PFSK-1 (cell line): ENCODE results near the gene GGN.

Source experiments
- FOXP2 ChIP-seq: optimal IDR thresholded peaks from 2 replicates; pipeline ENCODE3; 2011; ENCODE audit warnings: borderline replicate concordance, control low read depth, inconsistent platforms; ENCODE audit not compliant: insufficient read depth; ENCODE audit errors: extremely low read length, extremely low read depth
- POLR2AphosphoS5 ChIP-seq: IDR thresholded peaks from 2 replicates; pipeline ENCODE4 v1.6.1; 2012; ENCODE audit warnings: low read depth, mild to moderate bottlenecking, control low read depth, low read length, moderate library complexity
- SIN3A ChIP-seq: IDR thresholded peaks from 2 replicates; pipeline ENCODE4 v1.6.1; 2012; ENCODE audit warnings: mild to moderate bottlenecking, low read length, moderate library complexity, borderline replicate concordance; ENCODE audit not compliant: insufficient read depth
- TAF1 ChIP-seq: IDR thresholded peaks from 2 replicates; pipeline ENCODE4 v1.6.1; 2012; ENCODE audit warnings: low read length, control low read depth, borderline replicate concordance; ENCODE audit not compliant: insufficient read depth
- TF ChIP-seq, protein P1 (sequence below), 2 experiments: IDR thresholded peaks; 2 replicates each; pipeline versions ENCODE4 v1.6.1 to v1.8.0; 2011 to 2012; ENCODE audit warnings: low read depth in 2 of 2, low read length in 2 of 2, control low read depth in 1 of 2, inconsistent platforms in 1 of 2, mild to moderate bottlenecking in 1 of 2, moderate library complexity in 1 of 2; ENCODE audit not compliant: insufficient read depth in 1 of 2

The GGN gene

DNA sequence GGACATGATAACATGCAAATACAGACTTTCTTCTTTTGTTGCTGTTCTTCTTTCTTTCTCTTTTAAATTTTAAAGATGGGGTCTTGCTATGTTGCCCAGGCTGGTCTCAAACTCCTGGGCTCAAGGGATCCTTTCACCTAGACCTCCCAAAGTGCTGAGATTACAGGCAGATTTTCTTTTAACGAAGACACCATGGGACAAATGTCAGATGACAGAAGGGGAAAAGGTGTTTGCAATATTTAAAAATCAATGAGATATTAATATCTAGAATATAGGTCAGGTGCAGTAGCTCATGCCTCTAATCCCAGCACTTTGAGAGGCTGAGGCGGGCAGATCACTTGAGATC, 42.0 kb upstream of the GGN start:
- no peak for TF ChIP-seq FOXP2
- no peak for TF ChIP-seq POLR2AphosphoS5
- TF ChIP-seq TAF1, result no peak
- TF ChIP-seq SIN3A, result no peak
- TF ChIP-seq, protein P1, sequence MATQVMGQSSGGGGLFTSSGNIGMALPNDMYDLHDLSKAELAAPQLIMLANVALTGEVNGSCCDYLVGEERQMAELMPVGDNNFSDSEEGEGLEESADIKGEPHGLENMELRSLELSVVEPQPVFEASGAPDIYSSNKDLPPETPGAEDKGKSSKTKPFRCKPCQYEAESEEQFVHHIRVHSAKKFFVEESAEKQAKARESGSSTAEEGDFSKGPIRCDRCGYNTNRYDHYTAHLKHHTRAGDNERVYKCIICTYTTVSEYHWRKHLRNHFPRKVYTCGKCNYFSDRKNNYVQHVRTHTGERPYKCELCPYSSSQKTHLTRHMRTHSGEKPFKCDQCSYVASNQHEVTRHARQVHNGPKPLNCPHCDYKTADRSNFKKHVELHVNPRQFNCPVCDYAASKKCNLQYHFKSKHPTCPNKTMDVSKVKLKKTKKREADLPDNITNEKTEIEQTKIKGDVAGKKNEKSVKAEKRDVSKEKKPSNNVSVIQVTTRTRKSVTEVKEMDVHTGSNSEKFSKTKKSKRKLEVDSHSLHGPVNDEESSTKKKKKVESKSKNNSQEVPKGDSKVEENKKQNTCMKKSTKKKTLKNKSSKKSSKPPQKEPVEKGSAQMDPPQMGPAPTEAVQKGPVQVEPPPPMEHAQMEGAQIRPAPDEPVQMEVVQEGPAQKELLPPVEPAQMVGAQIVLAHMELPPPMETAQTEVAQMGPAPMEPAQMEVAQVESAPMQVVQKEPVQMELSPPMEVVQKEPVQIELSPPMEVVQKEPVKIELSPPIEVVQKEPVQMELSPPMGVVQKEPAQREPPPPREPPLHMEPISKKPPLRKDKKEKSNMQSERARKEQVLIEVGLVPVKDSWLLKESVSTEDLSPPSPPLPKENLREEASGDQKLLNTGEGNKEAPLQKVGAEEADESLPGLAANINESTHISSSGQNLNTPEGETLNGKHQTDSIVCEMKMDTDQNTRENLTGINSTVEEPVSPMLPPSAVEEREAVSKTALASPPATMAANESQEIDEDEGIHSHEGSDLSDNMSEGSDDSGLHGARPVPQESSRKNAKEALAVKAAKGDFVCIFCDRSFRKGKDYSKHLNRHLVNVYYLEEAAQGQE (IDR thresholded peaks at IDR 0.05; ENCODE audit: insufficient read depth in 1 of 2, low read depth in 2 of 2, low read length in 2 of 2), result no peak

DNA sequence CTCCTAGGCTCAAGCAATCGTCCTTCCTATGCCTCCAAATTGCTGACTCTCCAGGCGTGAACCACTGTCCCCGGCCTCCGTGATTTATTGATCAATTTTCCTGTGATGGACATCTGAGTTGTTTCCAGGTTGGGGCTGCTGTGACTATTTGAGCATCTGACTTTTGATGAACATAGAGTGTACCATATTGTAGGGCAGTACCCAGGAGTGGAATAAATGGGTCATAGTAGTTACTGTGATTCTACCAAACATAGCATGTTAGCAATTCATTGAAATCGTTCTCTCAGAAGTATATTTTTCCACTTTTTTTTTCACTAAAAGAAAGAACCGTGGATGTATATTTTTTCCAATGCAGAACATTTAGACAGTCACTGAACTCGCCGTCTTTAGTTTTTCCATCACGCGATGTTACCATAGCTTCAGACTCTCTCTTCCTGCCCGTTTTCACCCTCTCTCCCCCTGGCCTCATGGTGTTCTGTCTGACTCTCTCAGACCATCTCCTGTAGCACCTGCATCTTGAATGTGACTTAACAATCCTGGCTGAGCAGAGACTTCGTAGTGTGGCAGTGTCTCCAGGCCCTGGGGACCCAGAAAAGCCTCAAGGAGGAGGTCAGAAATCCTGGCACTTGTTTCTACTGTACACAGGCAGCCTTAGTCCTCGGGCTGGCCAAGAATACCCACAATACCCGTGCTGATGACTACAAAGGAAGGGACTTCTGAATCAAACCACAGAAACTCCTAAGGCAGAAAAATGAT, 41.4 kb upstream of the GGN start:
- TF ChIP-seq TAF1 (no peak), POLR2AphosphoS5 (no peak), SIN3A (no peak), FOXP2 (no peak)
- TF ChIP-seq, protein P1 (IDR thresholded peaks at IDR 0.05; ENCODE audit: insufficient read depth in 1 of 2, low read depth in 2 of 2, low read length in 2 of 2), result no peak

DNA sequence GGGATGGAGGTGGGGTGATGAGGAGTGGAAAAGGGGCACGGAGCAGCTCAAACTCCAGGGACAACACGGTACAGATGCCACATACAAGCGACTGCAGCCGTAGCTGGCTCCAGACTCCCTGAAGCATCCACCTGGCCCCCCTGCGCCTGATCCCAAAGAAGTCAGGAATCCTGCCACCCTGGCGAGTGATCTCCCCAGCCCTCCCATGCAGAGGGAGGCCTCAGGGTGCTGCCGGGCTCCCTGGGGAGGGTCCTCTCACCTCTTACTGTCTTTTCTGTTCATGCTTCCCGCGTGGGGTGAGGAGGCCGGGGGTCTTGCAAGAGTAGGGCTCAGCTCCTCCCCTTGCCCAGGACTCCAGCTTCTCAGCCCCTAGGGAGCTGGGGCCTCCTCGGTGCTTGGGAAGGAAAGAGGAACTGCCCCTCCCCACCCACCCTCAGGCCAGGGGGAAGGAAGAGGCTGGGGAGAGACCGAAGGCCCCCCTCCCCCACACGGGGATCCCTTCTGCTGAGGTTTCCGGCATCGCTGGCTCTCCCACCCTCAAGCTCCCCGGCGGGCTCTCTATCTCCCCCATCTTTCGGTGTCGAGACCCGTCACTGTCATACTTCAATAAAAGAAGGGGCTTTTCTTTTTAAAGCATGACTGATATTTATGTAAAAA, 38.1 kb upstream of the GGN start, which contains the start of gene RASGRP4:
RASGRP4 (minus strand) TSS at position 410 of the 657 bp plus-strand sequence; CDS start at position 282, 128 bp downstream.
- TF ChIP-seq SIN3A (no peak), FOXP2 (no peak), POLR2AphosphoS5 (no peak), TAF1 (no peak)
- TF ChIP-seq, protein P1 (IDR thresholded peaks at IDR 0.05; ENCODE audit: insufficient read depth in 1 of 2, low read depth in 2 of 2, low read length in 2 of 2), result no peak

DNA sequence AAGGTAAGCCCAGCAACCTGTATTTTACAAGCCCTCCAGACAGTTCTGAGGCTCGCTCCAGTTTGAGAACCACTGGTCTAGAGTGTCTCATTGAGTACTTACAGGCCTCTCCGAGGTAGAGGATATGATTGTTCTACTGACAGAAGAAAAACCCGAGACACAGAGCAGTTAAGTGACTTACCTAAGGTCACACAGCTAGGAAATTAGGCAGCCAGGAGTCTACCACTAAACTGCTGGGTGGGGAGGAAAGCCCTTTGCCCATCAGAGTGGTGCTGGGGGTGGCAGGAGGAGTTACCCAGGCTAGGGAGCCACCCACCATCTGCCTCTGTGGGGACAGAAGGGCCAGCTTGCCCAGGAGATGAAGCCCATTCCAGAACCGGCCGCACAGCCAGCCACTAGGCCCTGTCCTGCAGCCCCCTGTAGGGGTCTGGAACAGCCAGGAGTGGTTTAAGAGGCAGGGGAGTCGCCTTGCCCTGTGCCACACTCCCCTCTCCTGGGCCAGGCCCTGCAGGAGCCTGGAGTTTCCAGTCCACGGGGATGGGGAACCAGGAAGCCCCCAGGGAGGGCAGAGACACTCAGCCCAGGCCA, 37.5 kb upstream of the GGN start:
- no peak for TF ChIP-seq TAF1
- no peak for TF ChIP-seq POLR2AphosphoS5
- TF ChIP-seq, protein P1 (IDR thresholded peaks at IDR 0.05; ENCODE audit: insufficient read depth in 1 of 2, low read depth in 2 of 2, low read length in 2 of 2), result no peak
- TF ChIP-seq SIN3A, result no peak
- no peak for TF ChIP-seq FOXP2
